HEK293 (cell line): ENCODE measurements around the gene PPP2R5D.

Experiments used
- CTCF ChIA-PET: fragments of 350-600 bp; formaldehyde crosslinking; extraction: SDS; loops from one replicate; lab custom pipeline; 2021; ENCODE audit warnings: antibody characterized with exemption; lab: Yijun Ruan, JAX
- POLR2A ChIA-PET: fragments of 300-600 bp; formaldehyde crosslinking; extraction: SDS; loops from one replicate; lab custom pipeline; 2020; ENCODE audit warnings: antibody characterized with exemption, inconsistent platforms; lab: Yijun Ruan, JAX
- H3K27ac ChIP-seq: fragments of 200-500 bp; sonication (Bioruptor generic); 2 replicates; pipeline ENCODE4 v1.5.1; 2014; ENCODE audit warnings: low read depth, low read length, control low read depth, inconsistent platforms; ENCODE audit errors: extremely low read depth
- H3K36me3 ChIP-seq, 2 experiments: fragments of 200-500 bp in 1 of 2; sonication (Bioruptor generic) in 1 of 2; 1 replicate in 1 of 2; 2 replicates in 1 of 2; pipeline ENCODE4 v1.5.1; 2014 to 2017; ENCODE audit warnings: inconsistent platforms in 2 of 2, low read length in 2 of 2; ENCODE audit not compliant: control insufficient read depth in 2 of 2, insufficient read depth in 1 of 2
- H3K4me1 ChIP-seq: fragments of 200-500 bp; sonication (Bioruptor generic); 2 replicates; pipeline ENCODE4 v1.5.1; 2014; ENCODE audit warnings: mild to moderate bottlenecking, low read length, inconsistent platforms; ENCODE audit not compliant: control insufficient read depth, insufficient read depth
- H3K4me3 ChIP-seq: 2 replicates; pipeline ENCODE4 v1.5.1; 2011; ENCODE audit warnings: low read depth, mild to moderate bottlenecking, control low read depth, low read length, moderate library complexity
- H3K9me3 ChIP-seq: fragments of 200-500 bp; sonication (Bioruptor generic); 2 replicates; pipeline ENCODE4 v1.5.1; 2014; ENCODE audit warnings: low read depth, low read length, inconsistent platforms; ENCODE audit not compliant: control insufficient read depth, insufficient read depth
- IKZF3 ChIP-seq: fragments of 450-650 bp; IDR thresholded peaks from 2 replicates; pipeline ENCODE4 v1.5.0; 2018; ENCODE audit warnings: missing biosample characterization, mild to moderate bottlenecking, missing genetic modification characterization, moderate library complexity
- KLF9 ChIP-seq: fragments of 450-650 bp; formaldehyde crosslinking; IDR thresholded peaks from 2 replicates; pipeline ENCODE4 v1.5.1; 2016; ENCODE audit warnings: missing biosample characterization, missing genetic modification characterization, low read depth
- SCRT2 ChIP-seq: fragments of 450-650 bp; formaldehyde crosslinking; IDR thresholded peaks from 2 replicates; pipeline ENCODE4 v1.5.1; 2016; ENCODE audit warnings: missing biosample characterization, missing genetic modification characterization
- SP2 ChIP-seq: fragments of 450-650 bp; formaldehyde crosslinking; IDR thresholded peaks from 2 replicates; pipeline ENCODE4 v1.5.1; 2016; ENCODE audit warnings: missing biosample characterization, missing genetic modification characterization
- ZBTB17 ChIP-seq: fragments of 450-650 bp; formaldehyde crosslinking; IDR thresholded peaks from 2 replicates; pipeline ENCODE4 v1.5.1; 2016; ENCODE audit warnings: missing biosample characterization, missing genetic modification characterization
- ZBTB8A ChIP-seq: fragments of 450-650 bp; formaldehyde crosslinking; IDR thresholded peaks from 2 replicates; pipeline ENCODE4 v1.5.1; 2016; ENCODE audit warnings: missing biosample characterization, missing genetic modification characterization
- ZFHX2 ChIP-seq: fragments of 450-650 bp; formaldehyde crosslinking; conservative IDR thresholded peaks from 2 replicates; pipeline ENCODE4 v1.5.1; 2016; ENCODE audit warnings: missing biosample characterization, missing genetic modification characterization
- ZNF157 ChIP-seq: fragments of 450-650 bp; formaldehyde crosslinking; IDR thresholded peaks from 2 replicates; pipeline ENCODE4 v1.5.1; 2016; ENCODE audit warnings: missing biosample characterization, missing genetic modification characterization
- ZNF324 ChIP-seq: fragments of 450-650 bp; formaldehyde crosslinking; IDR thresholded peaks from 2 replicates; pipeline ENCODE4 v1.5.1; 2016; ENCODE audit warnings: missing biosample characterization, missing genetic modification characterization
- ZNF391 ChIP-seq: fragments of 450-650 bp; formaldehyde crosslinking; IDR thresholded peaks from 2 replicates; pipeline ENCODE4 v1.5.1; 2016; ENCODE audit warnings: low read depth, missing biosample characterization, missing genetic modification characterization, borderline replicate concordance
- ZNF555 ChIP-seq: fragments of 450-650 bp; formaldehyde crosslinking; conservative IDR thresholded peaks from 2 replicates; pipeline ENCODE4 v1.5.1; 2017; ENCODE audit warnings: missing biosample characterization, mild to moderate bottlenecking, missing genetic modification characterization, inconsistent platforms
- ZNF571 ChIP-seq: fragments of 450-650 bp; formaldehyde crosslinking; IDR thresholded peaks from 2 replicates; pipeline ENCODE4 v1.5.0; 2017; ENCODE audit warnings: missing biosample characterization, missing genetic modification characterization
- ZSCAN30 ChIP-seq: fragments of 450-650 bp; IDR thresholded peaks from 2 replicates; pipeline ENCODE4 v1.5.1; 2018; ENCODE audit warnings: missing biosample characterization, mild to moderate bottlenecking, missing genetic modification characterization, moderate library complexity
- TF ChIP-seq, protein P1 (sequence below): fragments of 450-650 bp; formaldehyde crosslinking; IDR thresholded peaks from 2 replicates; pipeline ENCODE4 v1.5.1; 2017; ENCODE audit warnings: missing biosample characterization, missing genetic modification characterization
- TF ChIP-seq, protein P2 (sequence below): fragments of 450-650 bp; formaldehyde crosslinking; IDR thresholded peaks from 2 replicates; pipeline ENCODE4 v1.5.1; 2016; ENCODE audit warnings: missing biosample characterization, missing genetic modification characterization
- TF ChIP-seq, protein P3 (sequence below): fragments of 450-650 bp; formaldehyde crosslinking; IDR thresholded peaks from 2 replicates; pipeline ENCODE4 v1.5.1; 2016; ENCODE audit warnings: missing biosample characterization, missing genetic modification characterization
- TF ChIP-seq, protein P4 (sequence below): sonication (generic); formaldehyde crosslinking; IDR thresholded peaks from 2 replicates; pipeline ENCODE4 v1.8.1; 2022; ENCODE audit warnings: mild to moderate bottlenecking, moderate library complexity, missing genetic modification reagents
- TF ChIP-seq, protein P5 (sequence below): fragments of 450-650 bp; formaldehyde crosslinking; IDR thresholded peaks from 2 replicates; pipeline ENCODE4 v1.5.1; 2016; ENCODE audit warnings: missing biosample characterization, missing genetic modification characterization
- TF ChIP-seq, protein P6 (sequence below): fragments of 450-650 bp; formaldehyde crosslinking; IDR thresholded peaks from 2 replicates; pipeline ENCODE4 v1.5.1; 2016; ENCODE audit warnings: missing biosample characterization, missing genetic modification characterization, borderline replicate concordance
- TF ChIP-seq, protein P7 (sequence below): fragments of 450-650 bp; formaldehyde crosslinking; IDR thresholded peaks from 2 replicates; pipeline ENCODE4 v1.5.1; 2017; ENCODE audit warnings: missing biosample characterization, missing genetic modification characterization

The PPP2R5D gene

DNA sequence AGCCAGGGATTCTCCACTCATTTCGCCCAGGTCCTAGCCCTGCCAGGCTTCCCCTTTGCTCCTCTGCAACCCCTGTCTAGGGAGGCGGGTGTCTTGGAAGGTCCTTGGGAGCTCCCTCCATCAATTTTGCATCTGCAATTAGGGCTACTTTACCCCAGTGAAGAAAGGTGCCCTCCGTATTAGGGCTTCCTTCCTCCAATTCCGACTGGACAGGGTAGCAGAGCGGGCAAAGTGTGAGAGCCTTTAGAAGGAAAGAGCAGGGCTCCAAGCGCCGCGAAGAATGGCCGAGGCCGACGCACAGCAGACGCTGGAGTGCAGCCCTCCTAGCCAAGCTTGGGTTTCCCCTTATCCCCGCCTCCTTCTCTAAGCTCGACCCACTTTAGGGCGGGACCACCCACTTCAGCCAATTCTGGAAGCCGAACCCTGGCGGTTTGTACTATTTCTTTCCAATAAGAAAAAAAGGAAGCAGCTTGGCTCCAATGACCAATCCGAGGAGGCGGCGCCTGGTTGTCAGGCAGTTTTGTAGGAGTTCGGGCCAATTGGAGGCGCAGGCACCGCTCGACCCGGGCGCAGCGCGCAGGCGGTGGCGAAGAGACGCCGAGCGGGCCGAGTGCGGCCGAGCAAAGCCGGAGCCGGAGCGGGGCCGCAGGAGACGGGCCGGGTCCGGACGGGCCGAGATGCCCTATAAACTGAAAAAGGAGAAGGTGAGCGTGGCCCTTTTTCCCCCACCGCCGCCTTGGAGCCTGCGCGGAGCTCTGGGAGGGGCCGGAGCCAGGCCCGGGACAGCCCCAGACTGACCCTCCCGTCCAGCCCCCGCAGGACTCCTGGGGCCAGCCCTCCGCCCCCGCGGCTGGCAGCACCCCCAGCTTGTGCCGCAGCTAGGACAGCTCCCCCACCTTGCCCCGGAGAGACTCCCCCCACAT, at the start of gene PPP2R5D:
PPP2R5D (plus strand) TSS at position 570 of the 923 bp plus-strand sequence; CDS start at position 678, 108 bp downstream.
- Histone ChIP-seq H3K9me3 (no peaks in the 10 kb centered on the region), H3K27ac (peak within 1 kb of the TSS; percentile 53; the same call in 1 of the 2 replicates), H3K4me3 (peak within 1 kb of the TSS; percentile 83), H3K36me3 (peaks cover 0 to 28% of the 10 kb centered on the region in 2 experiments; a peak in 2 of 3 replicates), H3K4me1 (no peaks in the 10 kb centered on the region)
- POLR2A ChIA-PET, result interaction anchor here (0.6 to 2.0 kb wide), 42 partner anchors 8 to 1062 kb away, joined by 3 to 56 read pairs (median 5); partner anchors contain the start of genes BICRAL, CNPY3, CUL7 and CUL9
- CTCF ChIA-PET, result interaction anchor here (0.6 to 1.5 kb wide), 8 partner anchors 12 to 1279 kb away, joined by 3 to 5 read pairs (median 3); no protein-coding TSS in a partner anchor
- TF ChIP-seq, protein P1, sequence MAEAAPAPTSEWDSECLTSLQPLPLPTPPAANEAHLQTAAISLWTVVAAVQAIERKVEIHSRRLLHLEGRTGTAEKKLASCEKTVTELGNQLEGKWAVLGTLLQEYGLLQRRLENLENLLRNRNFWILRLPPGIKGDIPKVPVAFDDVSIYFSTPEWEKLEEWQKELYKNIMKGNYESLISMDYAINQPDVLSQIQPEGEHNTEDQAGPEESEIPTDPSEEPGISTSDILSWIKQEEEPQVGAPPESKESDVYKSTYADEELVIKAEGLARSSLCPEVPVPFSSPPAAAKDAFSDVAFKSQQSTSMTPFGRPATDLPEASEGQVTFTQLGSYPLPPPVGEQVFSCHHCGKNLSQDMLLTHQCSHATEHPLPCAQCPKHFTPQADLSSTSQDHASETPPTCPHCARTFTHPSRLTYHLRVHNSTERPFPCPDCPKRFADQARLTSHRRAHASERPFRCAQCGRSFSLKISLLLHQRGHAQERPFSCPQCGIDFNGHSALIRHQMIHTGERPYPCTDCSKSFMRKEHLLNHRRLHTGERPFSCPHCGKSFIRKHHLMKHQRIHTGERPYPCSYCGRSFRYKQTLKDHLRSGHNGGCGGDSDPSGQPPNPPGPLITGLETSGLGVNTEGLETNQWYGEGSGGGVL (tag by site-specific recombination), result peak; percentile 91
- TF ChIP-seq, protein P2, sequence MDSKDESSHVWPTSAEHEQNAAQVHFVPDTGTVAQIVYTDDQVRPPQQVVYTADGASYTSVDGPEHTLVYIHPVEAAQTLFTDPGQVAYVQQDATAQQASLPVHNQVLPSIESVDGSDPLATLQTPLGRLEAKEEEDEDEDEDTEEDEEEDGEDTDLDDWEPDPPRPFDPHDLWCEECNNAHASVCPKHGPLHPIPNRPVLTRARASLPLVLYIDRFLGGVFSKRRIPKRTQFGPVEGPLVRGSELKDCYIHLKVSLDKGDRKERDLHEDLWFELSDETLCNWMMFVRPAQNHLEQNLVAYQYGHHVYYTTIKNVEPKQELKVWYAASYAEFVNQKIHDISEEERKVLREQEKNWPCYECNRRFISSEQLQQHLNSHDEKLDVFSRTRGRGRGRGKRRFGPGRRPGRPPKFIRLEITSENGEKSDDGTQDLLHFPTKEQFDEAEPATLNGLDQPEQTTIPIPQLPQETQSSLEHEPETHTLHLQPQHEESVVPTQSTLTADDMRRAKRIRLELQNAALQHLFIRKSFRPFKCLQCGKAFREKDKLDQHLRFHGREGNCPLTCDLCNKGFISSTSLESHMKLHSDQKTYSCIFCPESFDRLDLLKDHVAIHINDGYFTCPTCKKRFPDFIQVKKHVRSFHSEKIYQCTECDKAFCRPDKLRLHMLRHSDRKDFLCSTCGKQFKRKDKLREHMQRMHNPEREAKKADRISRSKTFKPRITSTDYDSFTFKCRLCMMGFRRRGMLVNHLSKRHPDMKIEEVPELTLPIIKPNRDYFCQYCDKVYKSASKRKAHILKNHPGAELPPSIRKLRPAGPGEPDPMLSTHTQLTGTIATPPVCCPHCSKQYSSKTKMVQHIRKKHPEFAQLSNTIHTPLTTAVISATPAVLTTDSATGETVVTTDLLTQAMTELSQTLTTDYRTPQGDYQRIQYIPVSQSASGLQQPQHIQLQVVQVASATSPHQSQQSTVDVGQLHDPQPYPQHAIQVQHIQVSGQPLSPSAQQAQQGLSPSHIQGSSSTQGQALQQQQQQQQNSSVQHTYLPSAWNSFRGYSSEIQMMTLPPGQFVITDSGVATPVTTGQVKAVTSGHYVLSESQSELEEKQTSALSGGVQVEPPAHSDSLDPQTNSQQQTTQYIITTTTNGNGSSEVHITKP, result peak; percentile 58; the same call in 1 of the 2 replicates
- no peak for TF ChIP-seq IKZF3 (tag by site-specific recombination)
- TF ChIP-seq, protein P3, sequence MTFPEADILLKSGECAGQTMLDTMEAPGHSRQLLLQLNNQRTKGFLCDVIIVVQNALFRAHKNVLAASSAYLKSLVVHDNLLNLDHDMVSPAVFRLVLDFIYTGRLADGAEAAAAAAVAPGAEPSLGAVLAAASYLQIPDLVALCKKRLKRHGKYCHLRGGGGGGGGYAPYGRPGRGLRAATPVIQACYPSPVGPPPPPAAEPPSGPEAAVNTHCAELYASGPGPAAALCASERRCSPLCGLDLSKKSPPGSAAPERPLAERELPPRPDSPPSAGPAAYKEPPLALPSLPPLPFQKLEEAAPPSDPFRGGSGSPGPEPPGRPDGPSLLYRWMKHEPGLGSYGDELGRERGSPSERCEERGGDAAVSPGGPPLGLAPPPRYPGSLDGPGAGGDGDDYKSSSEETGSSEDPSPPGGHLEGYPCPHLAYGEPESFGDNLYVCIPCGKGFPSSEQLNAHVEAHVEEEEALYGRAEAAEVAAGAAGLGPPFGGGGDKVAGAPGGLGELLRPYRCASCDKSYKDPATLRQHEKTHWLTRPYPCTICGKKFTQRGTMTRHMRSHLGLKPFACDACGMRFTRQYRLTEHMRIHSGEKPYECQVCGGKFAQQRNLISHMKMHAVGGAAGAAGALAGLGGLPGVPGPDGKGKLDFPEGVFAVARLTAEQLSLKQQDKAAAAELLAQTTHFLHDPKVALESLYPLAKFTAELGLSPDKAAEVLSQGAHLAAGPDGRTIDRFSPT (tag by site-specific recombination), result peak; percentile 33; the same call in 1 of the 2 replicates
- peak; percentile 48; the same call in 1 of the 2 replicates for TF ChIP-seq ZSCAN30 (tag by site-specific recombination)
- peak; percentile 22; the same call in 1 of the 2 replicates for TF ChIP-seq ZBTB8A (tag by site-specific recombination)
- no peak for TF ChIP-seq SCRT2 (tag by site-specific recombination)
- no peak for TF ChIP-seq ZNF555 (tag by site-specific recombination)
- TF ChIP-seq ZNF571 (tag by site-specific recombination), result no peak
- TF ChIP-seq, protein P4, sequence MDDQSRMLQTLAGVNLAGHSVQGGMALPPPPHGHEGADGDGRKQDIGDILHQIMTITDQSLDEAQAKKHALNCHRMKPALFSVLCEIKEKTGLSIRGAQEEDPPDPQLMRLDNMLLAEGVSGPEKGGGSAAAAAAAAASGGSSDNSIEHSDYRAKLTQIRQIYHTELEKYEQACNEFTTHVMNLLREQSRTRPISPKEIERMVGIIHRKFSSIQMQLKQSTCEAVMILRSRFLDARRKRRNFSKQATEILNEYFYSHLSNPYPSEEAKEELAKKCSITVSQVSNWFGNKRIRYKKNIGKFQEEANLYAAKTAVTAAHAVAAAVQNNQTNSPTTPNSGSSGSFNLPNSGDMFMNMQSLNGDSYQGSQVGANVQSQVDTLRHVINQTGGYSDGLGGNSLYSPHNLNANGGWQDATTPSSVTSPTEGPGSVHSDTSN (CRISPR knock-in tag), result peak; percentile 14; the same call in 1 of the 2 replicates
- TF ChIP-seq ZFHX2 (tag by site-specific recombination), result peak; percentile 82
- TF ChIP-seq, protein P5, sequence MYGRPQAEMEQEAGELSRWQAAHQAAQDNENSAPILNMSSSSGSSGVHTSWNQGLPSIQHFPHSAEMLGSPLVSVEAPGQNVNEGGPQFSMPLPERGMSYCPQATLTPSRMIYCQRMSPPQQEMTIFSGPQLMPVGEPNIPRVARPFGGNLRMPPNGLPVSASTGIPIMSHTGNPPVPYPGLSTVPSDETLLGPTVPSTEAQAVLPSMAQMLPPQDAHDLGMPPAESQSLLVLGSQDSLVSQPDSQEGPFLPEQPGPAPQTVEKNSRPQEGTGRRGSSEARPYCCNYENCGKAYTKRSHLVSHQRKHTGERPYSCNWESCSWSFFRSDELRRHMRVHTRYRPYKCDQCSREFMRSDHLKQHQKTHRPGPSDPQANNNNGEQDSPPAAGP (tag by site-specific recombination), result peak; percentile 17; the same call in 1 of the 2 replicates
- TF ChIP-seq ZNF391, result no peak
- TF ChIP-seq, protein P6, sequence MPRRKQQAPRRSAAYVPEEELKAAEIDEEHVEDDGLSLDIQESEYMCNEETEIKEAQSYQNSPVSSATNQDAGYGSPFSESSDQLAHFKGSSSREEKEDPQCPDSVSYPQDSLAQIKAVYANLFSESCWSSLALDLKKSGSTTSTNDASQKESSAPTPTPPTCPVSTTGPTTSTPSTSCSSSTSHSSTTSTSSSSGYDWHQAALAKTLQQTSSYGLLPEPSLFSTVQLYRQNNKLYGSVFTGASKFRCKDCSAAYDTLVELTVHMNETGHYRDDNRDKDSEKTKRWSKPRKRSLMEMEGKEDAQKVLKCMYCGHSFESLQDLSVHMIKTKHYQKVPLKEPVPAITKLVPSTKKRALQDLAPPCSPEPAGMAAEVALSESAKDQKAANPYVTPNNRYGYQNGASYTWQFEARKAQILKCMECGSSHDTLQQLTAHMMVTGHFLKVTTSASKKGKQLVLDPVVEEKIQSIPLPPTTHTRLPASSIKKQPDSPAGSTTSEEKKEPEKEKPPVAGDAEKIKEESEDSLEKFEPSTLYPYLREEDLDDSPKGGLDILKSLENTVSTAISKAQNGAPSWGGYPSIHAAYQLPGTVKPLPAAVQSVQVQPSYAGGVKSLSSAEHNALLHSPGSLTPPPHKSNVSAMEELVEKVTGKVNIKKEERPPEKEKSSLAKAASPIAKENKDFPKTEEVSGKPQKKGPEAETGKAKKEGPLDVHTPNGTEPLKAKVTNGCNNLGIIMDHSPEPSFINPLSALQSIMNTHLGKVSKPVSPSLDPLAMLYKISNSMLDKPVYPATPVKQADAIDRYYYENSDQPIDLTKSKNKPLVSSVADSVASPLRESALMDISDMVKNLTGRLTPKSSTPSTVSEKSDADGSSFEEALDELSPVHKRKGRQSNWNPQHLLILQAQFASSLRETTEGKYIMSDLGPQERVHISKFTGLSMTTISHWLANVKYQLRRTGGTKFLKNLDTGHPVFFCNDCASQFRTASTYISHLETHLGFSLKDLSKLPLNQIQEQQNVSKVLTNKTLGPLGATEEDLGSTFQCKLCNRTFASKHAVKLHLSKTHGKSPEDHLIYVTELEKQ (tag by site-specific recombination), result no peak
- peak; percentile 98 for TF ChIP-seq SP2 (tag by site-specific recombination)
- no peak for TF ChIP-seq ZNF324 (tag by site-specific recombination)
- peak; percentile 45; the same call in 1 of the 2 replicates for TF ChIP-seq ZBTB17
- no peak for TF ChIP-seq ZNF157 (tag by site-specific recombination)
- TF ChIP-seq, protein P7, sequence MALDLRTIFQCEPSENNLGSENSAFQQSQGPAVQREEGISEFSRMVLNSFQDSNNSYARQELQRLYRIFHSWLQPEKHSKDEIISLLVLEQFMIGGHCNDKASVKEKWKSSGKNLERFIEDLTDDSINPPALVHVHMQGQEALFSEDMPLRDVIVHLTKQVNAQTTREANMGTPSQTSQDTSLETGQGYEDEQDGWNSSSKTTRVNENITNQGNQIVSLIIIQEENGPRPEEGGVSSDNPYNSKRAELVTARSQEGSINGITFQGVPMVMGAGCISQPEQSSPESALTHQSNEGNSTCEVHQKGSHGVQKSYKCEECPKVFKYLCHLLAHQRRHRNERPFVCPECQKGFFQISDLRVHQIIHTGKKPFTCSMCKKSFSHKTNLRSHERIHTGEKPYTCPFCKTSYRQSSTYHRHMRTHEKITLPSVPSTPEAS, result no peak
- no peak for TF ChIP-seq KLF9 (tag by site-specific recombination)
